DLD1 (cell line): ENCODE data around the gene LRRC8C.

Experiments used
- in situ Hi-C: cut with HindIII; loops from 2 replicates; pipeline ENCODE4 v1.10.0; 2017; ENCODE audit warnings: low sequenced_read_pairs

Gene LRRC8C

GRCh38 chr1:89670163-89670562 lies 37.2 kb downstream of the LRRC8C start:
- in situ Hi-C loops: no loop called here

GRCh38 chr1:89670711-89671110 lies 37.8 kb downstream of the LRRC8C start:
- in situ Hi-C loops: no loop called here

GRCh38 chr1:89671775-89672488 lies 39.0 kb downstream of the LRRC8C start:
- in situ Hi-C loops: no loop called here

GRCh38 chr1:89672489-89673183 lies 39.7 kb downstream of the LRRC8C start:
- in situ Hi-C loops: no loop called here

GRCh38 chr1:89673251-89673650 lies 40.3 kb downstream of the LRRC8C start:
- in situ Hi-C loops: no loop called here

GRCh38 chr1:89675677-89676076 lies 42.8 kb downstream of the LRRC8C start:
- in situ Hi-C loops: no loop called here

DNA sequence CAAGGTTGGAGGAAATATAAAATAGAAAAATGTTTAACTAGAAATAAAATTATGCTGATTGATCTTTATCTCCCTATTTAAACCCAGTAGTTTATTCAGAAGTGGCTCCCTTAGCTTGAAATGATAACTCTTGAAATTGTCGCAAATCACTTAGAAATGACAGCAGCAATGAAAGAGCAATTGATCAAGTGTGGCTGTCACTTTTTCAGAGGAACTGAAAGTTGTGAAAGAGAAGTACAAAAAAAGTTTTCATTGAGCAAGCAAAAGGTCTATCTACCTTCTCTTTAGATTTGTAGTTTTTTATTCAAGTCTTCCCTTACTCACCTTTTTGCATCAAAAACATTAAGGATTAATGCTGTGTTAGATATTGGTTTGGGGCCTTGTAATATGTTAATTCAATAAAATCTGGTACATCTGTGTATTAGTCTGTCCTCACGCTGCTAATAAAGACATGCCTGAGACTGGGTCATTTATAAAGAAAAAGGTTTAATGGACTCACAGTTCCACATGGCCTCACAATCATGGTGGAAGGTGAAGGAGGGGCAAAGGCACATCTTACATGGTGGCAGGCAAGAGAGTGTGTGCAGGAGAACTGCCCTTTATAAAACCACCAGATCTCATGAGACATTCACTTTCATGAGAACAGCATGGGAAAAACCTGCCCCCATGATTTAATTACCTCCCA lies 48.3 kb downstream of the LRRC8C start:
- in situ Hi-C loops: no loop called here

- in situ Hi-C loops: no loop called here
Observed at GRCh38 chr1:89682611-89683010, 49.7 kb downstream of the LRRC8C start.

- in situ Hi-C loops: no loop called here
Observed at GRCh38 chr1:89685461-89685860, 52.5 kb downstream of the LRRC8C start.

GRCh38 chr1:89686520-89686919 lies 53.6 kb downstream of the LRRC8C start:
- in situ Hi-C loops: no loop called here

- in situ Hi-C loops: no loop called here
Observed at GRCh38 chr1:89687254-89687653, 54.3 kb downstream of the LRRC8C start.

- in situ Hi-C loops: no loop called here
Observed at GRCh38 chr1:89688607-89689006, 55.7 kb downstream of the LRRC8C start.

DNA sequence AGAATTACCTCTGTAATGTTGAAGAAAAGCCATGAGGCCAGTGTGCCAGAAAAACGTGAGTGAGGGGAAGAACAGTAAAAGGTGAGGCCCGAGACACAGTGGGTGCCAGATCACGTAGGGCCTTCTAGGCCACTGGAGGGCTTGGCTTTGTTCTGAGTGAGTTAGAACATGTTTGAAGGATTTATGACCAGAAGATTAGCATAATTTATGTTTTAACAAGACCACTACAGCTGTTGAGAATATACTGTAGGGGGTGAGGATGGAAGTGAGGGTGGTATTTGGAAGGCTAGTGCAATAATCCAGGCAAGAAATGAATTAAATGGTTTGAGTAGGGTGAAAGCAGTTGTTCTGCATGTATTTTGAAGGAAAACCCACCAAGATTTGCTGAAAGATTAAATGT lies 56.3 kb downstream of the LRRC8C start:
- in situ Hi-C loops: no loop called here

DNA sequence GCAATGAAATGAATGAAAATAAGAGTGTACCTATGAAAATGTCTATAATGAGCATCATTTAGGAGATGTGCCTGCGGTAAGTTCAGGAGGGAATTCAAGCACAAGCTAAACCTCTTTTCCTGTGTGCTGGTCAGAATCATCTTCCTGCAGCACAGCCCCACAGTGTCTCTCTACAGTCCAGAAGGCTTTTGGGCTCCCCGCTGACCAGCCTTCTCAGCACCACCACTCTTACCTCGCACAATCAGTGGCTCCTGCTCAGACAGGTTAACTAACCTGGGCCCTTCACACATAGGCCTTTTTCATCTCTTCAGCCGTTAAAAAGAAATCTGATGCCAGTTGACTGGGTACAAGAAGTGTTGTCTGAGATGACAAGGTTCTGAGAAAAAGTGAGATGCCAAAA lies 57.7 kb downstream of the LRRC8C start:
- in situ Hi-C loops: no loop called here

GRCh38 chr1:89692601-89693521 lies 59.9 kb downstream of the LRRC8C start:
- in situ Hi-C loops: no loop called here

GRCh38 chr1:89695847-89696246 lies 62.9 kb downstream of the LRRC8C start:
- in situ Hi-C loops: no loop called here

- in situ Hi-C loops: no loop called here
Observed at GRCh38 chr1:89697383-89697782, 64.5 kb downstream of the LRRC8C start.

GRCh38 chr1:89698020-89698560 lies 65.2 kb downstream of the LRRC8C start:
- in situ Hi-C loops: no loop called here

GRCh38 chr1:89698624-89699023 lies 65.7 kb downstream of the LRRC8C start:
- in situ Hi-C loops: no loop called here

- in situ Hi-C loops: no loop called here
Observed at GRCh38 chr1:89699451-89699986, 66.6 kb downstream of the LRRC8C start.
